LNCAP (cell line): ENCODE measurements around the gene SPN.

Experiments
- CTCF ChIP-seq: fragments of 450-650 bp; IDR thresholded peaks from 2 replicates; pipeline ENCODE4 v1.5.1; 2017; ENCODE audit warnings: mild to moderate bottlenecking

The SPN gene

GRCh38 chr16:29662729-29663015 is 375 bp upstream of the SPN start:
- TF ChIP-seq CTCF: no peak

- TF ChIP-seq CTCF: no peak
Measured at GRCh38 chr16:29663807-29664090, 702 bp downstream of the SPN start.

GRCh38 chr16:29664091-29664921 is 1.3 kb downstream of the SPN start:
- TF ChIP-seq CTCF: no peak

- TF ChIP-seq CTCF: no peak
Measured at GRCh38 chr16:29665294-29666077, 2.4 kb downstream of the SPN start.

GRCh38 chr16:29667755-29668154 is 4.7 kb downstream of the SPN start:
- no peak for TF ChIP-seq CTCF

- TF ChIP-seq CTCF: no peak
Measured at GRCh38 chr16:29668267-29668666, 5.2 kb downstream of the SPN start.

GRCh38 chr16:29673501-29673900 is 10.5 kb downstream of the SPN start:
- no peak for TF ChIP-seq CTCF
